GM23338 (cell line): ENCODE results near the gene CHTF8.

Experiments
- CTCF ChIP-seq, 2 experiments: fragments of 200-600 bp in 1 of 2; sonication (generic) in 1 of 2; conservative IDR thresholded peaks; 2 replicates each; pipeline versions ENCODE4 v1.5.1 to v1.6.1; 2016 to 2017; ENCODE audit warnings: antibody characterized with exemption in 2 of 2, low read depth in 2 of 2, mild to moderate bottlenecking in 2 of 2, moderate library complexity in 1 of 2
- POLR2AphosphoS5 ChIP-seq: IDR thresholded peaks from 2 replicates; pipeline ENCODE4 v1.6.1; 2016; ENCODE audit warnings: antibody characterized with exemption, low read depth
- REST ChIP-seq: IDR thresholded peaks from one replicate; pipeline ENCODE4 v1.6.1; 2018; ENCODE audit warnings: antibody characterized with exemption; ENCODE audit not compliant: unreplicated experiment

GRCh38 chr16:69118468-69118867 lies 13.9 kb downstream of the CHTF8 start:
- TF ChIP-seq CTCF (conservative IDR thresholded peaks at IDR 0.05; ENCODE audit: low read depth in 2 of 2): no peak
- no peak for TF ChIP-seq POLR2AphosphoS5
- TF ChIP-seq REST: no peak
